HepG2 (cell line): ENCODE measurements around the gene TXNRD2. TPM values are rescaled to one million over a fixed set of nuclear protein-coding genes. Genes with fewer than 3 reads are reported as not detected.
A peak's percentile ranks its signal among the peaks of the same experiment; 100 is the strongest.

Experiments
- GATAD1 ChIP-seq: IDR thresholded peaks from 2 replicates; pipeline ENCODE4 v1.6.1; 2016; ENCODE audit warnings: missing genetic modification reagents, missing compliant biosample characterization
- NRL ChIP-seq: sonication (generic); formaldehyde crosslinking; IDR thresholded peaks from 2 replicates; pipeline ENCODE4 v1.5.0; 2020; ENCODE audit warnings: missing genetic modification reagents, mild to moderate bottlenecking, moderate library complexity, borderline replicate concordance
- PRDM15 ChIP-seq: sonication (generic); formaldehyde crosslinking; IDR thresholded peaks from 2 replicates; pipeline ENCODE4 v1.4.0; 2020; ENCODE audit warnings: missing genetic modification reagents
- SALL1 ChIP-seq: sonication (generic); formaldehyde crosslinking; IDR thresholded peaks from 2 replicates; pipeline ENCODE4 v1.8.0; 2022; ENCODE audit warnings: mild to moderate bottlenecking, missing genetic modification reagents
- SMAD1 ChIP-seq: sonication (generic); formaldehyde crosslinking; IDR thresholded peaks from 2 replicates; pipeline ENCODE4 v1.4.0; 2020; ENCODE audit warnings: missing genetic modification reagents, low read depth, mild to moderate bottlenecking, borderline replicate concordance
- SRY ChIP-seq: sonication (generic); formaldehyde crosslinking; IDR thresholded peaks from 2 replicates; pipeline ENCODE4 v1.8.0; 2022; ENCODE audit warnings: mild to moderate bottlenecking, missing genetic modification reagents
- STAG1 ChIP-seq: sonication (generic); formaldehyde crosslinking; IDR thresholded peaks from 2 replicates; pipeline ENCODE4 v1.4.0; 2020; ENCODE audit warnings: missing genetic modification reagents
- ZFP90 ChIP-seq: sonication (generic); formaldehyde crosslinking; IDR thresholded peaks from 2 replicates; pipeline ENCODE4 v1.8.0; 2022; ENCODE audit warnings: missing genetic modification reagents, mild to moderate bottlenecking, inconsistent platforms, borderline replicate concordance
- ZNF543 ChIP-seq: sonication (generic); formaldehyde crosslinking; IDR thresholded peaks from 2 replicates; pipeline ENCODE4 v1.4.0; 2020; ENCODE audit warnings: mild to moderate bottlenecking, missing genetic modification reagents
- ZNF687 ChIP-seq: sonication (generic); formaldehyde crosslinking; IDR thresholded peaks from 2 replicates; pipeline ENCODE4 v1.5.1; 2020; ENCODE audit warnings: mild to moderate bottlenecking, missing genetic modification reagents, moderate library complexity
- polyA plus RNA-seq, 8 experiments: library from polyadenylated mRNA; depleted of rRNA in 3 of 8; stranded (reverse) in 7 of 8; unstranded in 1 of 8; fragments of >200 nt; fragmentation: Illumina TruSeq in 4 of 8; extraction: Trizol in 4 of 8; gene quantifications; 2 replicates each; pipeline versions ENCODE4 v1.2.1 to v1.2.3, GENCODE V29; 2011 to 2016; ENCODE audit warnings: low read depth in 4 of 8, missing spikeins in 1 of 8, mixed read lengths in 1 of 8; ENCODE audit not compliant: insufficient read depth in 1 of 8
- total RNA-seq, 5 experiments: library from RNA; depleted of rRNA; stranded (reverse); fragments of >200 nt; fragmentation: Illumina TruSeq; extraction: Trizol; gene quantifications; 2 replicates each; pipeline ENCODE4 v1.2.3, GENCODE V29; 2016; ENCODE audit warnings: low read depth in 1 of 5
- TF ChIP-seq, protein P1 (sequence below): sonication (generic); formaldehyde crosslinking; IDR thresholded peaks from 2 replicates; pipeline ENCODE4 v1.4.0; 2020; ENCODE audit warnings: low read depth, missing genetic modification reagents
- TF ChIP-seq, protein P2 (sequence below): sonication (generic); formaldehyde crosslinking; IDR thresholded peaks from 2 replicates; pipeline ENCODE4 v1.8.1; 2023; ENCODE audit warnings: mild to moderate bottlenecking, moderate library complexity, missing genetic modification reagents
- TF ChIP-seq, protein P3 (sequence below): IDR thresholded peaks from 2 replicates; pipeline ENCODE4 v1.6.1; 2016

The TXNRD2 gene
- total and polyA plus RNA-seq, 2 of the 13 experiments (the other 11 are each of a cell fraction or from before 2014, with no cell fraction given), result 17.5 to 18.6 TPM

- TF ChIP-seq, protein P1, sequence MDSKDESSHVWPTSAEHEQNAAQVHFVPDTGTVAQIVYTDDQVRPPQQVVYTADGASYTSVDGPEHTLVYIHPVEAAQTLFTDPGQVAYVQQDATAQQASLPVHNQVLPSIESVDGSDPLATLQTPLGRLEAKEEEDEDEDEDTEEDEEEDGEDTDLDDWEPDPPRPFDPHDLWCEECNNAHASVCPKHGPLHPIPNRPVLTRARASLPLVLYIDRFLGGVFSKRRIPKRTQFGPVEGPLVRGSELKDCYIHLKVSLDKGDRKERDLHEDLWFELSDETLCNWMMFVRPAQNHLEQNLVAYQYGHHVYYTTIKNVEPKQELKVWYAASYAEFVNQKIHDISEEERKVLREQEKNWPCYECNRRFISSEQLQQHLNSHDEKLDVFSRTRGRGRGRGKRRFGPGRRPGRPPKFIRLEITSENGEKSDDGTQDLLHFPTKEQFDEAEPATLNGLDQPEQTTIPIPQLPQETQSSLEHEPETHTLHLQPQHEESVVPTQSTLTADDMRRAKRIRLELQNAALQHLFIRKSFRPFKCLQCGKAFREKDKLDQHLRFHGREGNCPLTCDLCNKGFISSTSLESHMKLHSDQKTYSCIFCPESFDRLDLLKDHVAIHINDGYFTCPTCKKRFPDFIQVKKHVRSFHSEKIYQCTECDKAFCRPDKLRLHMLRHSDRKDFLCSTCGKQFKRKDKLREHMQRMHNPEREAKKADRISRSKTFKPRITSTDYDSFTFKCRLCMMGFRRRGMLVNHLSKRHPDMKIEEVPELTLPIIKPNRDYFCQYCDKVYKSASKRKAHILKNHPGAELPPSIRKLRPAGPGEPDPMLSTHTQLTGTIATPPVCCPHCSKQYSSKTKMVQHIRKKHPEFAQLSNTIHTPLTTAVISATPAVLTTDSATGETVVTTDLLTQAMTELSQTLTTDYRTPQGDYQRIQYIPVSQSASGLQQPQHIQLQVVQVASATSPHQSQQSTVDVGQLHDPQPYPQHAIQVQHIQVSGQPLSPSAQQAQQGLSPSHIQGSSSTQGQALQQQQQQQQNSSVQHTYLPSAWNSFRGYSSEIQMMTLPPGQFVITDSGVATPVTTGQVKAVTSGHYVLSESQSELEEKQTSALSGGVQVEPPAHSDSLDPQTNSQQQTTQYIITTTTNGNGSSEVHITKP (CRISPR knock-in tag), result no peak
- TF ChIP-seq SRY (CRISPR knock-in tag) (peak; percentile 15; the same call in 1 of the 2 replicates), PRDM15 (CRISPR knock-in tag) (no peak), ZNF687 (CRISPR knock-in tag) (peak; percentile 81), ZNF543 (CRISPR knock-in tag) (peak; percentile 97; the same call in 1 of the 2 replicates), GATAD1 (CRISPR knock-in tag) (0 out of 2 replicates have a peak, but pooled peaks have one; percentile 42), SALL1 (CRISPR knock-in tag) (peak; percentile 66; the same call in 1 of the 2 replicates), ZFP90 (CRISPR knock-in tag) (no peak), NRL (CRISPR knock-in tag) (0 out of 2 replicates have a peak, but pooled peaks have one; percentile 54), STAG1 (peak; percentile 16; the same call in 1 of the 2 replicates), SMAD1 (0 out of 2 replicates have a peak, but pooled peaks have one; percentile 49)
- TF ChIP-seq, protein P2, sequence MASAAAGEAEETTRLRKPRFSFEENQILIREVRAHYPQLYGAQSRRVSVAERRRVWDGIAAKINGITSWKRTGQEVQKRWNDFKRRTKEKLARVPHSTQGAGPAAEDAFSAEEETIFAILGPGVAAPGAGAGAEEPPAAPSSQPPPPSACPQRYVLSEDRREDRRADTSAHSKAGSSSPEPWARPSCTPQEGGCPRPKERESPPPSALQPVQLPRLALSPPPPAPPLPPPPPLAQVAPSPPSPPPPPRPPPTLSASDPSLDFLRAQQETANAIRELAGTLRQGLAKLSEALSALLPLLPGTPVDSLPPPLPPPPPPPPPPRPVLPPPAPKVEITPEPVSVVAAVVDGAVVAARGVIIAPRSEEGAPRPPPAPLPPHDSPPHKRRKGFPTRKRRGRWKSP (CRISPR knock-in tag), result 0 out of 2 replicates have a peak, but pooled peaks have one; percentile 27
- TF ChIP-seq, protein P3, sequence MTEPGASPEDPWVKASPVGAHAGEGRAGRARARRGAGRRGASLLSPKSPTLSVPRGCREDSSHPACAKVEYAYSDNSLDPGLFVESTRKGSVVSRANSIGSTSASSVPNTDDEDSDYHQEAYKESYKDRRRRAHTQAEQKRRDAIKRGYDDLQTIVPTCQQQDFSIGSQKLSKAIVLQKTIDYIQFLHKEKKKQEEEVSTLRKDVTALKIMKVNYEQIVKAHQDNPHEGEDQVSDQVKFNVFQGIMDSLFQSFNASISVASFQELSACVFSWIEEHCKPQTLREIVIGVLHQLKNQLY, result peak; percentile 43; the same call in 1 of the 2 replicates
Measured at GRCh38 chr22:19962909-19963806, 21.5 kb upstream of the TXNRD2 start (continued).
